ENCODE data around the gene RAB32.
"Not testable (repeated sequence)": the region's sequence is repeated elsewhere in the genome, so short reads cannot be mapped to it uniquely, and the experiment has no call there.

Gene RAB32

DNA sequence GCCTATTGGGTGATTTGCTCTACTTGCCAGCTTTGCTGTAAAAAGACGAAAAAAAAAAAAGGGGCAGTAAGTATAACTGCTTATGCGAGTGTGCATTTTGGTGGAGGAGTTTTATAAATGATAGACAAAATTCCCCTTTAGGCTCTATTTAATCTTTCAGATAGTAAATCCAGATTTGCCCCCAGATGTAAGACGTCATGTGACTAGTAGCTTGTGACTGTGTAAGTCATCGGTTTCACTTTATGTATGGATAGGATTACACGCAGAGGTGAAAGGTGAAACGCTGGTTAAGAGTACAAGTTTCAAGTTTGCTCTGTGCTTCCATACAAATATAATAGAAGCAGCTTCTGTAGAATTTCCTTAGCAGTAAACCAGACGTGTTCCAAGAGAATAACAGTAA lies 7.9 kb downstream of the RAB32 start:
- no peak overlapping the region for H3K4me3 ChIP-seq (ENCODE audit: low read length)
- no peak for TF ChIP-seq ZNF274 (IDR thresholded peaks at IDR 0.05; ENCODE audit: low read depth, low read length)

DNA sequence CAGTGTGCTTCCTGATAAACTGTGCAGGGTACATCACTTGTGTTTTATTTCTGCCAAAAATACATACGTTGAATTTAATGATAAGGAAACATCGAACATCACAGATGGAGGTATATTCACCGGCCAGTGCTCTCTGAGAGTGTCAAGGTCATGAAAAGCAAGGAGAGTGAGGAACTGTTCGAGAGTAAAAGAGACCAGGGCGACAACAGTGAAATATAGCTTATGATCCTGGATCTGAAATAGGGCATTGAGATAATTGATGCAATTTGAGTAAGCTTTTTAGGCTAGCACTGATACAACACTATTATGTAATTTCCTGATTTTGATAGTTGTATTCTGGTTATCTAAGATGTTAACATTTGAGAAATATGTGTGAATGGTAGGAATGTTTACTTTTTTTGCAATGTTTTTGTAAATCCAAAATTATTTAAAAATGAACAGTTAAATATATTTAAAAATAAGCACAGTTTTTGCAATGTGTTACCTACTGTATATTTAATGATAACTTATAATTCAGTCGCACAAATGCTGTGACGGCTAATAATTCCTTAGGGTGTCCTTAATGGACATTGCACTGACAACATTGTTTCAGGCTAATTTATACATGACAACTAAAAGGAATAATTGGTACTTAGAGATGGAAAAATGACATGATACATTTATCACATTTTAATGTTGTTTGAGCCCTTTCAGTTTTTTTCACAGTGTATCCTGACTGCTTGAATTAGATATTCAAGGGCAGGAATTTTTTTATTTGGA lies 9.9 kb downstream of the RAB32 start:
- H3K4me3 ChIP-seq (ENCODE audit: low read length): no peak overlapping the region
- no peak for TF ChIP-seq ZNF274 (IDR thresholded peaks at IDR 0.05; ENCODE audit: low read depth, low read length)

DNA sequence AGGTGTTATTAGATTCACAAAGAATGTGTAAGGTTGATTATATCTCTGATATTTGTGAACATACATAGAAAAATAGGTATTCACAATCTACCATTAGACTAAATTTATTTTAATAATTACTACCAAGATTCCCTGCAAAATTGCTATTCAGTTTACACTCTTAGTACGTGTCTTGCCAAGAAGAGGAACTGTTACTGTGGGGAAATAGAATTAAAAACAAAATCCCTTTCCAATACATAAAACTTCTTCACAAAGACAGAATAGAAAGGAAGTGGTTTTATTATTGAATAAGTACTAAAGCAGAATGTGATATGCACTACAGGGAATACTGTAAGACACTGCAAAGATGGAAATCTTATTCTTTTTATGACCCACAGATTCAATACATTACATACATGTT lies 17.0 kb downstream of the RAB32 start:
- no peak for TF ChIP-seq ZNF274 (IDR thresholded peaks at IDR 0.05; ENCODE audit: low read depth, low read length)

DNA sequence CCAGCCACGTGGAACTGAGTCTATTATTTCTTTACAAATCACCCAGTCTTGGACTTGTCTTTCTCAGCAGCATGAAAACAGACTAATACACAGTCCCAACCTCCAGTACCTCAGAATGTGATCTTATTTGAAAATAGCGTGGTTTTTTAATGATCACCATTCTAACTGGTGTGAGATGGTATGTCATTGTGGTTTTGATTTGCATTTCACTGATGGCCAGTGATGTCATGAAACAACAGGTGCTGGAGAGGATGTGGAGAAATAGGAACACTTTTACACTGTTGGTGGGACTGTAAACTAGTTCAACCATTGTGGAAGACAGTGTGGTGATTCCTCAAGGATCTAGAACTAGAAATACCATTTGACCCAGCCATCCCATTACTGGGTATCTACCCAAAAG lies 23.0 kb downstream of the RAB32 start:
- not testable (repeated sequence) for H3K4me3 ChIP-seq (ENCODE audit: low read length)

More for the DNA sequence above, 17.0 kb downstream of the RAB32 start:
- H3K4me3 ChIP-seq (ENCODE audit: low read length): no peak overlapping the region

DNA sequence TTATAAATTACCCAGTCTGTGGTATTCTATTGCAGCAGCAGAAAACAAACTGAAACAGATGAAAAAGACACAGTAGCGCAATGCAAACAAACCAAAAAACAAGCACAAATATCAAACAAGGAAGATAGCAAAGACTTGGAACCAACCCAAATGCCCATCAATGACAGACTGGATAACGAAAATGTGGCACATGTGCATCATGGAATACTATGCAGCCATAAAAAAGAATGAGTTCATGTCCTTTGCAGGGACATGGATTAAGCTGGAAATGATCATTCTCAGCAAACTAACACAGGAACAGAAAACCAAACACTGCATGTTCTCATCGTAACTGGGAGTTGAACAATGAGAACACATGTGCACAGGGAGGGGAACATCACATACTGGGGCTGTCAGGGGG lies 25.0 kb downstream of the RAB32 start:
- H3K4me3 ChIP-seq (ENCODE audit: low read length): not testable (repeated sequence)

DNA sequence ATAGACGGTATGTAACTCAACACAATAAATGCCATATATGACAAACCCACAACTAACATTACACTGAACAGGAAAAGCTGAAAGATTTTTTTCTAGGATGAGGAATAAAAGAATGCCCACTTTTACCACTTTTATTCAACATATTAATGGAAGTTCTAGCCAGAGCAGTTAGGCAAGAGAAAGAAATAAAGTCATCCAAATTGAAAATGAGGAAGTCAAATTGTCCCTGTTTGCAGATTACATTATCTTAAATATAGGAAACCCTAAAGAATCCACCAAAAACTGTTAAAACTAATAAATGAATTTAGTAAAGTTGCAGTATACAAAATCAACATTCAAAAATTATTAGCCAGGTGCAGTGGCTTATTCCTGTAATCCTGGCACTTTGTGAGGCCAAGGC lies 30.6 kb downstream of the RAB32 start:
- H3K4me3 ChIP-seq (ENCODE audit: low read length): no peak overlapping the region

DNA sequence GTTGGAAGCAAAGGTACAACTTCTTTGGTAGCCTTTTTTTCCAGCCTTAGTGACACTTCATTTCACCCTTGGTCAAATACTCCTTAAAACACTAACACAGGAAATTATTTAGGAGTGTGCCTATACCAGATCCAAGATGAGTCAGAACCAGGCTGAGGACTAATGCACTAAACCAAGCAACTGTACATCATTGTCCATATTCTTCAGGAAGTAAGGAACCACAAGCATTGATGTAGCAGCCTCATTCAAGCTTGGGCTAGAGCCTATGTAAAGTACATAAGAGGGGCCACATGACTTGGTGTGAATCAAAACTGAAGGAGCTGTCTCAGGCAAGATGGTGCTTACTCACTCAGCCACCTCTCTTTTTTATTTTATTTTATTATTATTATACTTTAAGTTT lies 34.4 kb downstream of the RAB32 start:
- TF ChIP-seq ZNF274 (IDR thresholded peaks at IDR 0.05; ENCODE audit: low read depth, low read length): no peak
- H3K4me3 ChIP-seq (ENCODE audit: low read length): no peak overlapping the region

More for the DNA sequence above, 30.6 kb downstream of the RAB32 start:
- no peak for TF ChIP-seq ZNF274 (IDR thresholded peaks at IDR 0.05; ENCODE audit: low read depth, low read length)

DNA sequence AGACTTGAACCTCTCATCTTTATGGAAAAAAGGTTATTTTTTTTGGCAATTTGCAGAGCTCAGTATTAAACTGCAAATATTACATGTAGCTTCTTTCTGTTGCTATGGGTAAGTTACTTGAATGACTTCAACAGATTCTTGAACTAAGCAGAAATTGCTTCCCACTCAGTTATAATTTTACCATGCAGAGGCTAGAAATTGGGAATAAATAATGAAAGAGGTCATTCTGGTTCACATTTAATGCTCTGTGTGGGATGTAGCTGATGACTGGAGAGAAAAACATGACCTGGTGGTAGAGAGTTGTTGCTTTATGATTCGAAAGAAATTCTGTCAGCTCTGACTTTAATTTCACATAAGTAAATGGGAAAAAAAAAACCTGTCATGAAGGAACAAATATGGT lies 38.3 kb downstream of the RAB32 start:
- TF ChIP-seq ZNF274 (IDR thresholded peaks at IDR 0.05; ENCODE audit: low read depth, low read length): no peak
- no peak overlapping the region for H3K4me3 ChIP-seq (ENCODE audit: low read length)

DNA sequence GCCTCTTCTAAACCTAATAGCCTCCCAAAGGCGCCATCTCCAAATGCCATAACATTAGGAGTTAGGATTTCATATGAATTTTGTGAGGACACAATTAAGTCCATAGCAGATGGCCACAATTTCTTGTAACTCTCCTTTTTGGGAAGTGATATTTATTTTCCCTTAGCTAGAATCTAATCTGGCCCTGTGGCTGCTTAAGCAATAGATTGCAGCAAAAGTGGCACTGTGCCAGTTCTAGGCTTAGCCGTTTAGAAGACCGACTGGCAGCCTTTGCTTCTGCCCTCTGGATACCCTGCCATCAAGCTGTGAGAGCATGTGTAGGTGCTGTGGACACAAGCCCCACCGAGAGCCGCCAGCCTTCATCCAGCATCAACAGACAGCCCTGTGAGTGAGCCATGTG lies 39.2 kb downstream of the RAB32 start:
- no peak for TF ChIP-seq ZNF274 (IDR thresholded peaks at IDR 0.05; ENCODE audit: low read depth, low read length)
- no peak overlapping the region for H3K4me3 ChIP-seq (ENCODE audit: low read length)

DNA sequence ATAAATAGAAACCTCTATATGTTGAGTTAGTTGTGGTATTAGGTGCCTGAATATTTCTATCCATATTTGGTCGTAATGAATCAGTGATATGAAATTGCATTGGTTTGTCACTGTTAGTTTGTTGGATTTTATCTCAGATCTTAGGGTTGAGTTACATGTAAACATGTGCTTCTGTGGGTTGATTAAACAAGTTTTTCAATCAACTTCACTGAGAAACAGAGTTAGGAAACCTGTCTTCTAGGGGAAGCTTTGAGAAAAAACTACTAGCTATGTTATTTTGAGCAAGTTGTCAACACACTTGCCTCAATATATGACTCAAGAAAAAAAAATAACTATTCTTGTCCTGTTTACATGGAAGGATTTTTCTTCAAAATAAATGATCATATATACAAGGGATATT lies 40.3 kb downstream of the RAB32 start:
- no peak overlapping the region for H3K4me3 ChIP-seq (ENCODE audit: low read length)
- no peak for TF ChIP-seq ZNF274 (IDR thresholded peaks at IDR 0.05; ENCODE audit: low read depth, low read length)

DNA sequence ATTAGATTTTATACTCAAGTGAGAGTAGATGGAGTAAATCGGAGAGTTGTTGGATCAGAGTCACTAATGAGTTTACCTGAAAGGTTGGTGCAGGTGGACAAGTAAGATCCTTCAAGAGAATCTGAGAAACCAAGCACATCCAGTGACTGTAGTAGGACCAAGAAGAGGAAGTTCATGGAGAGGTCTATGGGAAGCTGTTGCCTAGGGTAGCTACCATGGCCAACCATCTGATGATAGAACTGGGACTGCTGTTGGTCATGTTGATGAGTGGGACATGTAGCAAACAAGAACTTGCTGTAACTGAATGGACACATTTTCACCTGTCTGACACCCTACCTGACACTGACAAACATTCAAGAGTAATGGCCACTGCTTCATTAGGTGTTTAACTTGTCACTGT lies 43.8 kb downstream of the RAB32 start:
- no peak overlapping the region for H3K4me3 ChIP-seq (ENCODE audit: low read length)
- no peak for TF ChIP-seq ZNF274 (IDR thresholded peaks at IDR 0.05; ENCODE audit: low read depth, low read length)

DNA sequence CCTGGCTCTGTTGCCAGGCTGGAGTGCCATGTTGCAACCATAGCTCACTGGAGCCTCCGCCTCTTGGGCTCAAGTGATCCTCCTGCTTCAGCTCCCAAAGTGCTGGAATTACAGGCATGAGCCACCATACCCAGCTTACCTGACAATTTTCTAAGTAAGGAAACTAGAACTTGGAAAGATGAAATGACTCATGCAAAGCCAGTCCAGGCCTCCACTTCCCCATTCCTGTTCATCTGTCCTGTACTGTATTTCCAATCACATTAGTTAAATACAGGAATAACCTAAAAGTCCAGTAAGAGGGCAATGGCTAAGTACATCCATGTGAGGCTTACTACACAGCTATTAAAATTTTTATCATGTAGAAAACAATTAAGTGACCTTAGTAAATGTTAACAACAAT lies 46.9 kb downstream of the RAB32 start:
- no peak for TF ChIP-seq ZNF274 (IDR thresholded peaks at IDR 0.05; ENCODE audit: low read depth, low read length)
- no peak overlapping the region for H3K4me3 ChIP-seq (ENCODE audit: low read length)

DNA sequence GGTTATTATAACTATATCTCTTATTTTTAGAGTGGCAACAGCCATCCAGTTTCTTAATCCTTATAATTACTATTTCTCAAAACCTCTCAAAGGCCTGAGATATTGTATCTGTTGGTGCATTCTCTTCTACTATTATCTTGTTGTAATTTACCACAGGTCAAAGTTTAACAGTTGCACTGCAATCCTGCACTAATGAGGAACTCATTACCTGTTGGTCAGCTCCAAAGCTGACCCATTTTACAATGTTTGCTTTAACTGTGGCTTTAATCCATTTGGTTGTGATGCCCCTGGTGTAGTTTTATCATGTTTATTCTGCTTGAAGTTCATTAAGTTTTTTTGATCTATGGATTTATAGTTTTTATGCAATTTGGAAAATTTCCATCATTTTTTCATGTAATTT lies 48.8 kb downstream of the RAB32 start:
- H3K4me3 ChIP-seq (ENCODE audit: low read length): no peak overlapping the region
- no peak for TF ChIP-seq ZNF274 (IDR thresholded peaks at IDR 0.05; ENCODE audit: low read depth, low read length)

DNA sequence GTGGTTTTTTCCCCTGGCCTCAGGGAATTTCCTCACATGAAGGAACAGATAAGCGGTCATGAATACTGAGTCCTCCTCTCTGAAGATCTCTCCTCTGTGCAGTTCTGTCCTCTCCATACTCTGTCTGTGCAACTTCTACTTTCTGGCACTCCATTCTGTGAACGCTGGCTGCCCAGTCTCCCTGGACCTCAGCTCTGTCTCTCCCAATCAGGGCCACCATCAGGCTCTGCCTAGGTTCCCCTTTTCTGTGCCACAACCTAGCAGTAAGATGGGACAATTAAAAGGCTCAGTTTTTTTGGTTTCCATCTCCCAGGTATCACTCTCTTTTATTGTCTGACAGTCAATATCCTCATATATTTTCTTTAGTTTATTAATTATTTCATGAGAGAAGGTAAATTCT lies 50.4 kb downstream of the RAB32 start:
- H3K4me3 ChIP-seq (ENCODE audit: low read length): no peak overlapping the region
- TF ChIP-seq ZNF274 (IDR thresholded peaks at IDR 0.05; ENCODE audit: low read depth, low read length): no peak

DNA sequence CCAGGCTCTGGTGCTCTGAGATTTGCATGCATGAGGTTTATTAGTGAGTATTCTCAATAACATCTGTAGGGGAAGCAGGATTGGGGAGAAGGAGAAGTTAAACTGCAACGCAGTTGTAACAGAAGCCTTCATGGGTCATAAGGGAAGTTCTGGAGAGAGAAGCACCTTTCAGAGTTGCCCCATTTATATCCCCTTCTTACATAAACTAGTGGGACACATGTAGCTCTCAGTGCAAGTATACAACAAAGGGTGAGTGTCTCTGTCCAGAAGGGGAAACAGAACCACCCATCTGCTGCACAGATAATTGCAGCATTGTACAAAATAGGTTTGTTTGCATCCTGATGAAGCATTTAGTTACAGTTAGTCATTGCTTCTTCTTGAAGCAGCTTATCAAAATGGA lies 50.9 kb downstream of the RAB32 start:
- TF ChIP-seq ZNF274 (IDR thresholded peaks at IDR 0.05; ENCODE audit: low read depth, low read length): no peak
- H3K4me3 ChIP-seq (ENCODE audit: low read length): no peak overlapping the region
